ENCODE results near the gene COASY.

The COASY gene

GRCh38 chr17:42577140-42577531 is 15.2 kb downstream of the COASY start:
- no peak for DNase-seq

- peak; percentile 83 for DNase-seq
Measured at GRCh38 chr17:42577532-42578281, 15.8 kb downstream of the COASY start, which contains the start of gene PSMC3IP. PSMC3IP (minus strand) TSS chr17:42577729; CDS start chr17:42577686, 43 bp downstream.

GRCh38 chr17:42578282-42578869 is 16.4 kb downstream of the COASY start:
- peak; percentile 54 for DNase-seq

GRCh38 chr17:42579794-42580551 is 18.0 kb downstream of the COASY start:
- DNase-seq = no peak

- DNase-seq = no peak
Measured at GRCh38 chr17:42581744-42582270, 19.9 kb downstream of the COASY start.

- DNase-seq = no peak
Measured at GRCh38 chr17:42584880-42585279, 22.9 kb downstream of the COASY start.

GRCh38 chr17:42585353-42585752 is 23.4 kb downstream of the COASY start:
- DNase-seq = no peak

- DNase-seq = no peak
Measured at GRCh38 chr17:42586514-42587230, 24.7 kb downstream of the COASY start.

- DNase-seq = no peak
Measured at GRCh38 chr17:42590886-42591285, 28.9 kb downstream of the COASY start.

GRCh38 chr17:42591411-42591810 is 29.5 kb downstream of the COASY start:
- DNase-seq = no peak

- DNase-seq = no peak
Measured at GRCh38 chr17:42596386-42596785, 34.4 kb downstream of the COASY start.

GRCh38 chr17:42598905-42599304 is 37.0 kb downstream of the COASY start:
- peak; percentile 61 for DNase-seq

- no peak for DNase-seq
Measured at GRCh38 chr17:42603318-42603717, 41.4 kb downstream of the COASY start.

- DNase-seq = no peak
Measured at GRCh38 chr17:42607769-42608168, 45.8 kb downstream of the COASY start.

GRCh38 chr17:42608305-42609181 is 46.6 kb downstream of the COASY start:
- DNase-seq = no peak

GRCh38 chr17:42609182-42609813 is 47.4 kb downstream of the COASY start, which contains the start of the genes RETREG3 and TUBG1:
RETREG3 (minus strand) TSS chr17:42609374; CDS start chr17:42609324, 50 bp downstream.
TUBG1 (plus strand) TSS chr17:42609683; CDS start chr17:42609738, 55 bp downstream.
- DNase-seq = peak; percentile 95

- DNase-seq = peak; percentile 15
Measured at GRCh38 chr17:42609814-42610801, 48.2 kb downstream of the COASY start.

- DNase-seq = no peak
Measured at GRCh38 chr17:42612013-42612412, 50.1 kb downstream of the COASY start.

GRCh38 chr17:42613699-42614295 is 51.8 kb downstream of the COASY start:
- DNase-seq = no peak
